Raji (cell line): ENCODE data around the gene CCL13.

ENCODE experiments used
- POLR2A ChIP-seq: IDR thresholded peaks from 2 replicates; pipeline ENCODE4 v1.6.1; 2011; ENCODE audit warnings: low read depth, low read length, control low read depth; ENCODE audit not compliant: insufficient read depth

Gene CCL13

DNA sequence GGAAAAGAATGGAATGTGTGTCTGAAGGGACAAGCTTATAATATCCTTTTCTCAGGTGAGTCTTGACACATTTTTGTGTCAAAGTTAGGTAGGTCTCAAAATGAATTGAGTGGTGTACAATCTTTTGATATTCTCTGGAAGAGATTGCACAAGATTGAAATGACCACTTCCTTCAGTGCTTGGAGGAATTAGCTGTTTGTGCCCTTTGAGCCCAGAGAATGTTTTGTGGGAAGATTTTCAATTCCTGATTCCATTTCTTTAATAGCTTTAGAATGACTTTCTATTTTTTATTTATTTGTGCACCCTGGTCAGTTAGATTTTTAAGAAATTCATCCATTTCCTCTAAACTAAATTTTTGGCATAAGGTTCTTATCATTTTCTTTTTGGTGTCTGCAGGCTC is 1.6 kb upstream of the CCL13 start:
- TF ChIP-seq POLR2A: no peak

DNA sequence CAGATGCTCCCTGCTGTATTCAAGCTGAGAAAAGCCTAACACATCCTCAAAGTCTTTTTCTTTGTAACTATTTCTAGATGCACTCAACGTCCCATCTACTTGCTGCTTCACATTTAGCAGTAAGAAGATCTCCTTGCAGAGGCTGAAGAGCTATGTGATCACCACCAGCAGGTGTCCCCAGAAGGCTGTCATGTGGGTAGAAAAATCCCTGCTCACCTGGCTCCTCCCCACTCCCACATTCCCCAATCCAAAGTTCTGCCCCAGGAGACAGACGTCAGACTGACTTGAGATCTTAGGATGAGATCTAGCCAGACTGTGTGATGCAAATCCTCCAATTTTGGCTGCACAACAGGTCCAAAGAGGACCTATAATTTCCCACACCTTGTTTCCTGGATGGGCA is 1.1 kb downstream of the CCL13 start:
- no peak for TF ChIP-seq POLR2A

DNA sequence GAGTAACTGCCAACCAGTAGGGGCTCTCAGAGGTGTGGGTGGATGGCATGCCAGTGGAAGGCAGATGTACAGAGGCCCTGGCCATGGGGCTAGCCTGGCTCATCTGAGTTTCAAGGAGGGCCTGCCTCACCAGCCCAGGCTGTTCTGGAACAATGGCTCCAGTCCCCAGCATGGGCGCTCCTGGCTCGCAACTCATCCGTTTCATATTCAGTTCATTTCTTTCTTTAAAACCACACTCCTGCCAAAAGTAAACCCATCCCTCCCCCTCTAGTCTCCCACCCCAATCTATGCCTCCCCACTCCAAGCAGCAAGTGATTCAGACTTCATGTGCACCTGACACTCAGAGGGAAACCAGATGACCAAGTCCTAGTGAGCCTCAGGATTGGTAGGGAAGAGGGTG is 2.4 kb downstream of the CCL13 start:
- TF ChIP-seq POLR2A: no peak

DNA sequence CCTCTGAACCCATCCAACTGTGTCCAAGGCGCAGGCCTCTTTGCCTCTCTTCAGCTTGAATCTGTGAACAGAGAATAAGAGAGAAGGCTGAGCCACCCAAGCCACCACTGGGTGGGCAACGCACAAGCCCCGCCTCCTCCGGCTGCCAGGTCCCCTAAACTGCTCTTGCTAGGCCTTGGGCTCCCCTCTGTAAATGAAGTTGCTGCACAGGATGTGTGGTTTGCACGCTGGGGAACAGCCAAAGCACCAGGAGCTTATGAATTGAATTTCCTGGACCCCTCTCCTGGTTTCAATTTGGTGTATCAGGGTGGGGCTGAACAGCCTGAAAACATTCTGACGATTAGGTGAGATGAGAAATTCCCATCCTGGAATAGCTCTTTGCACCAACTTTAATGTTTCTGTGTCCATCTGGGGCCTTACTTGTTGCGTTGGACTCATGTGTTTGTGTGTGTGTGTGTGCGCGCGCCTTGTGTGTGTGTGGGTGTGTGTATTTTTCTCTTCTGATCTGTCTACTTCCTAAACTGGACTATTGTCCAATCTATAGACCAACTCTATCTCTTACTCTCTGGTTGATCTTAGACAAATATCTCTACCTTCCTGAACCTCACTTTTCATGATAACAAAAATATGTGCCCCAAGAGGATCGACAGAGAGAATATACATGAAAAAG is 4.5 kb downstream of the CCL13 start:
- TF ChIP-seq POLR2A: no peak

DNA sequence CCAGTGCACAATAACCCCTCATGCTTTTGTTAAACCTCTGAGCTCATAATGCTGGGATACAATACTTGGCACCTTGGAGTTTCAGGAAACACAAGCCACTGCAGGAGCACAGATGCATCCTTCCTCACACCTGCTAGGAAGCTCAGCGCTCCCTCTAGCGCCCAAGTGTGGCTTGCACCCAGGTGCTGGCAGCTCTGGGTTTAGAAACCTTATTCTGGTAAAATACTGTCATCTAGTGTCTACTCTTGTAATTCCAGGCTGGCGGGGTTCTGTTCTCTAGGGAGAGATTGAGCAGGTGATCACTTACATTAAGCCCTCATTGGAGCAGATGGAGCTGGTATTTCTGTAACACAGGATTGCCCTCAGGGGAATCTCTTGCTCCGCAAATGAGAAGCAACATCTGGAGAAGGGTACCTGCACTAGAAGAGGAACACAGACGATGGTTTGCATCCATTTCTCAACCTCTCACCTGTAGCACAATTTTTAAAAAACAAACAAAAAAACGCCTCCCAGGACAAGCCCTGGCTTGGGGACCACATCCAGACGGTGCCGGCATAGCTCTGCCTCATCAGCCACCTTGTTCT is 5.3 kb downstream of the CCL13 start:
- no peak for TF ChIP-seq POLR2A

DNA sequence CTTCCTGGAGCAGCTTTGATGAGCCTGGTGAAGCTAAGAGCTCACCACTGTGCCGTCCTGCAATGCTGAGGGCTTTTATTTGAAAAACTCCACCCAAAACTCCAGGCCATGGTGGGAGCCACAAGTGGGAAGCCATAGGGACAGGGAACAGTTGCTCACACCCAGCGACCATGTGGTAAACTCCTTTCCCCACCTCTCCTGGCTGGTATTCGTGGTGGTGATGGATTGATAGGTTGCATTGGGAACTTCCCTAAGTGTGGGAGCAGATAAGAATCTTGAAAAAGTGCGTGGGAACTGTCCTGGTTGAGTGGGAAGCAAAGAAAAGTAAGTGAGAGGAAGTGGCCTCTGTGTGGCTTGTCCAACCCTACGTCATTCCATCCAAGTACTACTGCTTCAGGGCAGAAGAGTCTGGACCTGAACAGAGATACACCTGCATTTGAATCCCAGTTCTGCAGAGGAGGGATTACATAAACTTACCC is 6.9 kb downstream of the CCL13 start, which contains the start of gene CCL1:
Gene CCL1 (minus strand): TSS at position 51 of the 479 bp plus-strand sequence. CDS start 72 bp downstream, outside the sequence.
- no peak for TF ChIP-seq POLR2A

DNA sequence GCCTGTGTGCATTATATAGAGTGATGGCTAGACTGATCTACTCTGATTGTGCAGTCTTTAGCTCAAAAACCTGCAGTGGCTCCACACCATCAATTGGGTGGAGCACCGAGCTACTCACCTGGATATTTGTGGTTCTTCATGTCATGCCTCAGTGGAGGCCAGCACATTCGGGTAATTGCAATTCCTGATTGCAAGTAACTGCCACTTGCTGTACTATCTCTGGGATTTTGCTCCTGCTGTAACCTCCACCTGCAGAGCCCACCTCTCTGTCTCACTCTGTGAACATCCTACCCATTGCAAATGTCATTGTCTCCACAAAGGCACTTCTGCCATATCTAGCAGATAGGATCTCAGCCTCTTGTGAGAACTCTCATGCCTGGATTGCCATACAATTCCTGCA is 8.5 kb downstream of the CCL13 start:
- TF ChIP-seq POLR2A: no peak

DNA sequence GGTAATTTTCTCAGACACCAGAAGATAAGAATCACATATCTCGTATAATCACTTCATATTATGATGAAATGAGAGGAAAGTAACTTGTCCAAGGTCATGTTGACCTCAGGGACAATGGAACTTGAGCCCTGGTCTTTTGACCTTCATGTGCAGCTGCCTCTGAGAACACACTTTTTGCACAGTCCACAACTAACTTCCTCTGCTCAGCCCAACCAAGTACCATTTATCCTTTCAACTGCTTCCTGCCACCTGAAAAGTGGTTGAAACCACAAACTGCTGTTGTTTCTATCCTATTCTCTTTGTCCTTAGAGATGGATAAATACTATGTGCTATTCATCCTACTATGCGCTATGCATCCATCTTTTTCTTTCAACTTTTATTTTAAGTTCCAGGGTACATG is 9.1 kb downstream of the CCL13 start:
- TF ChIP-seq POLR2A: no peak

DNA sequence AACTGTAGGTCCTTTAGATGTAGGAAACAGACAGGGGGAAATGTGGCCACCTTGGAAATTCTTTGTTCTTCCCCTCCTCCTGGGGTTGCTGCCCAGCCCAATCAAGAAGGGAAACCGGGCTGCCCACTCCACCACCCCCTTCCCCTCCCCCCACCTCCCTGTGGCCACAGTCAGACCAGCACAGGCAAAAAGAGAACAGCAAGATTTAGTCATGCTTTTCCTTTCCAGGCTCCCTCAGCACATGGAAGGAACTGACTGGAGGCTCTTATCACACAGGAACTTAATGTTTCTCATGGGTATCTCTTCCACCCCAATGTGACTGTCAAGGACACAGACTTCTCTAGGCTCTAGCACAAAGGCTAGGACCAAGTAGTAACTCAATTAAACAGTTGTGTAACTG is 9.7 kb downstream of the CCL13 start:
- no peak for TF ChIP-seq POLR2A

DNA sequence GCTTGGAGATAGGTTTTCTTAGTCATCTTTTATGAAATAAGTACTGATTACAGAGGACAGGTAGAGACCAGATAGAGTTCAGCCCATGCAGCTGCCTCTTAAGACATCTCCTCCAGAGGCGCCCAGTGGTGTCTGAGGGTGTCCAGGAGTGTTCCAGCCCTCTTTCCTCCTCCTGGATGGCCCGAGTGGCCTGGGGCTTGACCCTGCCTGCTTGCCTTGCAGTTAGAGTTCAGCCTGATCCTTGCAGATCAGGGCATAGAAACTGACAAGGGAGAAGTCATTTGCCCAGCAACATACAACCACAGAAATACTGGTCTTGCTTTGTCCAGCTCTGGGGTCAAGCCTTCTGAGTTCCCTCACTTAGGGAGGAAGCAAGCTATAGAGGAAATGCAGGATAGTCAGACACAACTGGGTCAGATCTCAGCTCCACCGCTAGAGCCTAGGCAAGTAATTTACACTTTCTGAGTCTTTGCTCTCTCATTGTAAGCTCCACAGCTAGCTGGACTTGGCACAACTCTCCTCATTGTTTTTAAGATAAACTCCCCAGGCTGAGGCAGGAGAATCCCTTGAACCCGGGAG is 10.3 kb downstream of the CCL13 start:
- no peak for TF ChIP-seq POLR2A

DNA sequence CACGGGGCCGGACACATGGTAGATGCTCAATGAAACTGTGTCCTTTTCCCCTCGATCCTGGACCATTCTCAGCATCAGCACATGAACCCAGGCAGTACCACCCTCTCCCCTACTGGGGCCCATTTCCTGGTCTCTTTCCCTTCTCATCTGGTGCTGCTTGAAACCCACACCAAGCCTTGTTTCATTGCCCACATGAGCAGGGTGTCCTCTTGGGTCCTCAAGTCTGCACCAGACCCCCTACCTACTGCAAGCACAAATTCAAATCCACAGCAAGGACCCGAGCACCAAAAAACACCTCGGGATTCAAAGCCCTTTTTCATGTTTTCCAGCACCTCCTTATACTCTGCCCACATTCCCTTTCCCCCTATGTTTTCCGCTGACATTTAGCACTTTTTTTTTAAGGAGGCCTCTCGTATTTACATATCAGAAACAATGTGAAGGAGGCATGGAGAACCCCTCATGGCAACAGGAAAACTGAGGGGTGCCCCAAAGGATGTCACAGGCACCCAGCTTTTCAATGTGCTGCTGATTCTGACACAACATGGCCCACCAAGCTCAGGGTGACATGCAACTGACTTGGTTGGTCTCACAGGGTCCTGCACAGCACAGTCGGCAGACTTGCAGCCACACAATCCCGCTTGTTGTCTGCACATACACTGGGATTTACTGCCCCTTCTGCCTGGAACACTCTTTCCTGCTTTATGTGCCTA is 11.4 kb downstream of the CCL13 start:
- TF ChIP-seq POLR2A: no peak

DNA sequence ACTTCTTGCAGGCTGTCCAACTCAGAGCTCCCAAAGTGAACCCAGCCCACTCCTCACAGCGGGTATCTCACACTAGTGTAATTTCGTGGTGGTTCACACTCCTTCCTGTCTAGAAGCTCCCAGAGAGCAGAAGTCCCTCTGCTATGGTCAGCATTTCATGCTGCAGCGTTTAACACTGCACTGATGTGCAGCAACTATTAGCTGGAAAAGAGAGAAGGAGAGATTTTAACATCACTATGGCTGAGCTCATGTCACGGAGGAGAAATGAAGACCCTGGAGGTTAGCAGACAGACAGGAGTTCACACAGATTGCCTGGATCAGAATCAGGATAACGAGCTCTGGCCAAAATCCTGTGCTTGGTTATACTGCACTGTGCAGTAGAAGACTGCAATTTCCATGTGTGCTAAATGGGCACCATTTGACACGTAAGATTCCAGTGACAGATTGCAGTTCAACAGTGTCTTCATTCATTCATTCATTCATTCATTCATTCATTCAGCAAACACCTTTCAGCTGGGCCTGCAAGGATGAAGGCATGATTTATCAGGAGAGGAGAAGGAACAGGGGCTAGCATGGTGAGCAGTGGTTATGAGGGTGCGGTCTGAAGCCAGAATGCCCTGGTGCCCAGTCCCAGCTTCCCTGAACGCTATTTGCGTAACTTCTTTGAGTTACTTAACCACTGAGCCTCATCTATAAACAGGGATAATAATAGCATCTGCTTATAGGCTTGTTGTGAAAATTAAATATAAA is 12.1 kb downstream of the CCL13 start:
- TF ChIP-seq POLR2A: no peak

DNA sequence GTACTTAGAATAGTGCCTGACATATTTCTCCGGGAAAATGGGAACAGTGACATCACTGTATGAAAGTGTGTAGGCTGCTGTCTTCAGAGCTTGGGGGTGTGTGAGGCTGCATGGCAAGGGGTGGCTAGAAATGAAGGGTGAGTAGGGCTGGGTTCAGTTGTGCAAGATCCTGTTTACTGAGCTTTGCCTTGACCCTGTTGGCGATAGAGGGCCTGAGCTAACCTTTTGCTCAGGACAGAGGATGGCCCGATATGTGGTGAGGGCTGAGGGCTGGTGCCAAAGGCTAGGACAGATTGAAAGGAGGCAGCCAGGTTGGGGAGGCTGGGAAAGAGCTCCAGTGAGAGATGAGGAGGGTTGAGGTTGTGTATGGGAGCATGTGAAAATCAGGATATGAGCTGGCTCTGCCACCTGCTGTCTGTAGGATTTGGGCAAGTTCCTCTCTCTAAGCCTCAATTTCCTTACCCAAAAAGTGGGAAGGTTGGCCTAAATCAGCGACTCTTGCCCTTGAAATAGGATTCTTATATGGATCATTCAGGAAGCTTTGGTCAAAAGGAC is 12.7 kb downstream of the CCL13 start:
- TF ChIP-seq POLR2A: no peak

DNA sequence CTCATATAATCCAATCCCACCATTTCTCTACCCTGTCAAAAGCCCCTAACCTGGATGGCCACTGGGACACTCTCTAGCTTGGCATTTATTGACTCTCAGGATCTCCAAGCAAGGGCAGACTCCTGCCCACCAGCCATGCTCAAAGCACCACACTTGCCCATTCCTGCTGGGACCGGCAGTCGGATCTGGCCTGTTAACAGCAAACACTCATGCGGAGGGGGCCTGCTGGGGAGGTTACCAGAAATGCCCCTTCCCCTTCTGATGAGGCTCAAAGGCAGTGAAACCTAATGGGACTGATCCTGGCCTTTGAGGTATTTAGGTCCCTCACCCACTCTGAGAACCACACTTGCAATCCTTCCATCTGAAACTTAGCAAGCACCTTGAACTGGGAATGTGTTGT is 13.3 kb downstream of the CCL13 start:
- no peak for TF ChIP-seq POLR2A

DNA sequence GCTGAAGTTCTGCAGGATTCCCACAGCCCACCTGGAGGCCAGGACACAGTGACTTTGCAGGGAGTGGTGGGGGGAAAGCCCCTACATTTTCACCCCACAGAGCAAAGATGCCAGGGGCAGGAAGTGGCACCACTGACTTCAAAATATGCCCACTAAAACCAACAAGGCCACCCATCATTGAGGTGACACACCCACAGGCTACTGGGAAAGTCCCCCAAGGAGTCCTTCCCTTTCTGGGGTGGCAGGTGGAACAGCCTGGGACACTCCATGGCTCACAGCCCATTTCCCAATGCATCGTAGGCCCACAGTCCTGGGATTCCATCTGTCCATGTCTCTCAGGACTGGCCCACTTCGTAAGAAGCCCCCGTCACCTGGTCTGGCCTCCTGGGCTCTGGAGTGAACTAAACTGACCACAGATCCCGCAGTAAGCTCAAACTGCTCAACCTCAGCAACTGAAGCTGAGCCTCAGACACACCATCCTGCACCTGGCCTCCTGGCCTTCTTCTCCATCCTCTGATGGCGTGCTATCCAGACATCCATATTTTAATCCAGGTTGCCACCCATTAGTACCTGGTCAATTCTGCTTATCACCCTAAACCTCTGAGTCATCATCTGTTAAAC is 14.2 kb downstream of the CCL13 start:
- TF ChIP-seq POLR2A: no peak

DNA sequence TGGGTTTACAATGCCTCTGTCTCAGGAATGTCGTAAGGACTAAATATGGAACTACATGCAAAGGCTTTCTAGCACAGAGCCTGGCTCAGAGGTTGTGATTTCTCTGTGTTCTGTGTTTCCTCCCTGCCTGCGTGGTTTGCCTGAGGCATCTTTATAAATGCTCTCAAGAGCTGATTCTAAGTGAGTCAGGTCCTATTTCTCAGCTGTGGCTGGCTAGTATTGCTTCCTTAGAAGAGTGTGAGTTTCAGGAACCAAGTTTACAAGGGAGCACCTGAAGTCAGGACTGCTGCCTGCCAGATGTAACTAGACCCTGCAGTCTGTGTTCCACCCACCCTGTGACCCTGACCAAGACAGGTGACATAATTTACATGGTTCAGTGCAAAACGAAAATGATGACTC is 14.7 kb downstream of the CCL13 start:
- no peak for TF ChIP-seq POLR2A
